NCI-H2227 (cell line): ENCODE measurements around the gene ATP9A.

Source experiments
- DNase-seq: peaks from one replicate; lab custom pipeline; 2025; ENCODE audit not compliant: unreplicated experiment; lab: John Stamatoyannopoulos, UW

ATP9A gene

GRCh38 chr20:51563174-51563485, 205.1 kb downstream of the ATP9A start:
- DNase-seq: no peak

GRCh38 chr20:51562332-51563173, 205.6 kb downstream of the ATP9A start:
- DNase-seq: peak; percentile 39

- no peak for DNase-seq
Observed at GRCh38 chr20:51562027-51562331, 206.2 kb downstream of the ATP9A start.

DNA sequence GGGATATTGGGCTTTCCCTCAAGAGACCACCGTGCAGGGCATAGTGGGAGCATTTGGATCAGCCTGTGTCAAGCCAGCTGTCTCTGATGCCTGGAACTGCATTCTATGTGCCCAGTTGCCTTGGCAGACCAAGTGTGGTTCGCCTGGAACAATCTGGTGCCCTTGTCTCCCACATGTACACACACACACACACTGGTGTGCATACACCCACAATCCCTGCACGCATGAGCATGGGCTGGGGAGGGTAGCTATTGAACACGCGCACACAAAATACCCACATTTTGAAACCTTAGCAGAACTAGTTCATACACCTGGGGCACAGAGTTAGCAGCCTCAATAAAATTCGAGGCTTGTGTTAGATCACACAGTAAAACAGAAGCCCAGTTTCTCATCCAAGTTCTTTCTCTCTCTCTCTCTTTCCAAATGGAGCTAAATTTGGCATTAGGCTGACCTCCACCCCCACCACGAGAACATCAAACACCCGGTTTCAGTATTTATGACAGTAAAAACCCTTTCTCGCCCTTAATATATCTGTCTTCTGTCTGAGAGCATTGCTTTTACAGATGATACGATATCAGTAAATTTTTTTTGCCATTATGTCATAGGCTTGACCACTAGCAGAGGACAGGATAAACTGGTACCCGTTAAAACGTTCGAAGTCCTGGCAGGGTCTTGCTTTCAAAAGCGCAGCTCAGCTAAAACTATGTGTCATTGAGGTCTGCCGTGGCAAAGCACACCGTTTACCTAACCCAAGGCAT, 207.5 kb downstream of the ATP9A start:
- no peak for DNase-seq

DNA sequence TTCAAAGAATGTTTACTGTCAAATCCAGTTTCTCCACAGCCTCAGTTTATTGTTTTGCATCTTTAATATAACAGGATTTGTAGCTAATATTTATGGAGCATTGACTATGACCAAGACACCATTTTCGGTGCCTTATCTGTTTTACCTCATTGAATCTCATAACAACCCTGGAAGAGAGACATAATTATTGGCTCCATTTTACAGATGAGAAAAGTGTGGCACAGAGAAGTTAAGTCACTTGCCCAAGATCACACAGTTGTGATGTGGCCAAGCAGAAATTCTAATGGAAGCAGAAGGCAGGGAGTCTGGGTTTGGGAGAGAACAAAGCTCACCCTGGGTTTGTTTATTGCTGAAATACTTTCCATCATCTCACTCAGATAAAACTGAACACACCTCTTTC, 208.1 kb downstream of the ATP9A start:
- no peak for DNase-seq

- no peak for DNase-seq
Observed at GRCh38 chr20:51554538-51555165, 213.5 kb downstream of the ATP9A start.

DNA sequence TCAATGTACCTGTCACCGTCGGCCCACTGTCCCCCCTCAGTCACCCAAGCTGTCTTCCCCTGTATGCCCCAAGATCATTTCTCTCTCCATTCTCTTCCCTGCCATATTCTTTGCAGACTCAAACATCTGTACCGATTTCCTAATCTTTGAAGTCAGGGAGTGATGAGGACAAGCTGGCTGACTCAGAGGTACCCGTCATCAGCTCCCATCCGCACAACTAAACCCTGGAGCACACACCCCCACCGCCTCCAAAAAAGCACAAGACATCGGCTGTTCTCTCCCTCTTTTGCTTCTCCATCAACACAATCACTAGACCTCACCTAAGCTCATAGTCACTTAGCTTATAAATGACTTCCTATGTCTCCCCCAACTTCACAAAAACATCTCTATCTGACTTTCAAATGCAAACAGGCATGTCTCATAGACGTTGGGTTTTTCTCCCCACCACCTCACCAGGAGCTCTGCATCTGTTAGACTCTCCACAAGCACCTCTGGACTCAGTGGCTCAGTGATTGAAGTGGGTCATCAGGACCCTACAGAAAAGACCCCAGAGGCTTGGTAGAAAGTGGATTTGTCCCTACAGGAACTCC, 214.2 kb downstream of the ATP9A start:
- no peak for DNase-seq

- DNase-seq: no peak
Observed at GRCh38 chr20:51551186-51551585, 217.0 kb downstream of the ATP9A start.

- no peak for DNase-seq
Observed at GRCh38 chr20:51549474-51549873, 218.7 kb downstream of the ATP9A start.

DNA sequence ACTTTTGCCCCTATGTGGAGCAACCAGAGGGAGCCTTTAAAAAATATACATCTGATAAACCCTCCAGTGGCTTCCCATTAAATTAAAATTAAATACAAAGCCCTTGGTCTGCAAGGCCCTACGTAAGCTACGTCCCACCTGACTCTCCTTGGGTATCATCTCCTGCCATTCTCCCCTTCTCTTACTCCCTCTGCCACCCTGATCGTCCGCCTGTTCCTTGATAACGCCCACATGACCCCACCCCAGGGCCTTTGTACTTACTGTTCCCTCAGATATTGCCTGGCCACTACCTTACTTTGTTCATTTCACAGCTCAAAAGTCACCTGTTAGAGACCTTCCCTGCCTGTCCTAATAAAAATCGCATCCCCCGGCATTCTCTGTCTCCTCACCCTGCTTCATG, 220.2 kb downstream of the ATP9A start:
- no peak for DNase-seq
